ENCODE results near the gene SERINC5.
"Not testable (repeated sequence)": the region's sequence is repeated elsewhere in the genome, so short reads cannot be mapped to it uniquely, and the experiment has no call there.

SERINC5 gene

DNA sequence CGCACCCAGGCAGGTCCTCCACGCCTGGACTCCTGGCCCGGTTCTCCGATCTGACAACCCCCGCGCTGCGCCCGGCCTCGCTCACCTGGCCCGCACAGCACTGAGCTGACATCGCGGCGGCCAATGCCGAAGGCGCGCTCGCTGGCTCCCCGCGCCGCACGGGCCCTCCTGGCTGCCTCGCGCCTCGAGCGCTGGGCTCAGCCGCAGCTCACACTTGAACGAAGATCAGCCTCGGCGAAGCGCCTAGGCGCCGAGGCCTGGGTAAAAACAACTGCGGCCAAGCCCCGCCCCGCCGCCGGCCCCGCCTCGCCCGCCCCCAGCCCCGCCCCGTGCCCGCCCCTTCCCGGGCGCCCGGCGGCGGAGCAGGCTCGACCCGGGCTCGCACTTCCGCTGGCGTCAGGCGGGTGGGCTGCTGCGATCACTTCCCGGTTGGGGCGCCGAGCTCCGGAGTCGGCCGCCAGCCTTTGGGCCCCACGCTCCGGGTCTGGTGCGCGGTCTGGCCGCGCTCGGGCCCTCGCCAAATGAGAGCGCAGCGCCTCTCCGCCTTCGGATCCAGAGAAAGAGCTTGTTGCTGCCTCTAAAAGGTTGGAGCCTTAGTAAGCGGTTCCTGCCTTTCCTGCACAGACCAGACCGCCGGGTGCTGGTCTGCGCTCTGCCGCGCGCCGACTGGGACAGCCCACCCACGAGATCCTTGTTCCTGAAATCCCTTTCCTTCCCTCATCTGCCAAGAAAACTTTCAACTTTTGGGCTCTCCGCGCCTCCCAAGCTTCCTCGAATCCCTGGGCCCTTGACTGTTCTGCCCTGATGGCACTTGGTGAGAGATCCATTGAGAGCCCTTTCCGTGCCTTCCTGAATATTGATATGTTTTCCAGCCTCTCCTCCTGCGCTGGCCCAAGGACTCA lies at the start of gene SERINC5:
SERINC5 (minus strand) TSS at position 238 of the 902 bp plus-strand sequence; CDS start at position 112, 126 bp downstream.
- DNase-seq, result peak; percentile 90

DNA sequence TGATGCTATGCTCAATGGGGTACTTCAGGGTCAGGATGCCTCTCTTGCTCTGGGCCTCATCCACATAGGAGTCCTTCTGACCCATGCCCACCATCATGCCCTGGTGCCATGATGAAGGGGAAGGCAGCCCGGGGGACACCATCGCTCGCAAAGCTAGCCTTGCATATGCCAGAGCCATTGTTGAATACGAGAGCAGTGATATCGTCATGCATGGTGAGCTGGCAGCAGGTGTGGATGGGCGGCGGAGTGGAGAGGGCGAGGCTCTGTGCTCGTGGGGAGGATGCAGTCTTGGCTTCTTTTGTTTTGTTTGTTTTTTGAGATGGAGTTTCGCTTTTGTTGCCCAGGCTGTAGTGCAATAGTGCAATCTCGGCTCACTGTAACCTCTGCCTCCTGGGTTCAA lies 46.8 kb upstream of the SERINC5 start:
- no peak for DNase-seq

DNA sequence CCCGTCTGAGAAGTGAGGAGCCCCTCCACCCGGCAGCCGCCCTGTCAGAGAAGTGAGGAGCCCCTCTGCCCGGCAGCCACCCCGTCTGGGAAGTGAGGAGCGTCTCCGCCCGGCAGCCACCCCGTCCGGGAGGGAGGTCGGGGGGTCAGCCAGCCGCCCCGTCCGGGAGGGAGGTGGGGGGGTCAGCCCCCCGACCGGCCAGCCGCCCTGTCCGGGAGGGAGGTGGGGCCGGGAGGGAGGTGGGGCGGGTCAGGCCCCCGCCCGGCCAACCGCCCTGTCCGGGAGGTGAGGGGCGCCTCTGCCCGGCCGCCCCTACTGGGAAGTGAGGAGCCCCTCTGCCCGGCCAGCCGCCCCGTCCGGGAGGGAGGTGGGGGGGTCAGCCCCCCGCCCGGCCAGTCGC lies 45.5 kb upstream of the SERINC5 start:
- not testable (repeated sequence) for DNase-seq

DNA sequence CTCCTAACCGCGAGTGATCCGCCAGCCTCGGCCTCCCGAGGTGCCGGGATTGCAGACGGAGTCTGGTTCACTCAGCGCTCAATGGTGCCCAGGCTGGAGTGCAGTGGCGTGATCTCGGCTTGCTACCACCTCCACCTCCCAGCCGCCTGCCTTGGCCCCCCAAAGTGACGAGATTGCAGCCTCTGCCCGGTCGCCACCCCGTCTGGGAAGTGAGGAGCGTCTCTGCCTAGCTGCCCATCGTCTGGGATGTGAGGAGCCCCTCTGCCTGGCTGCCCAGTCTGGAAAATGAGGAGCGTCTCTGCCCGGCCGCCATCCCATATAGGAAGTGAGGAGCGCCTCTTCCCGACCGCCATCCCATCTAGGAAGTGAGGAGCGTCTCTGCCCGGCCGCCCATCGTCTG lies 44.9 kb upstream of the SERINC5 start:
- not testable (repeated sequence) for DNase-seq

DNA sequence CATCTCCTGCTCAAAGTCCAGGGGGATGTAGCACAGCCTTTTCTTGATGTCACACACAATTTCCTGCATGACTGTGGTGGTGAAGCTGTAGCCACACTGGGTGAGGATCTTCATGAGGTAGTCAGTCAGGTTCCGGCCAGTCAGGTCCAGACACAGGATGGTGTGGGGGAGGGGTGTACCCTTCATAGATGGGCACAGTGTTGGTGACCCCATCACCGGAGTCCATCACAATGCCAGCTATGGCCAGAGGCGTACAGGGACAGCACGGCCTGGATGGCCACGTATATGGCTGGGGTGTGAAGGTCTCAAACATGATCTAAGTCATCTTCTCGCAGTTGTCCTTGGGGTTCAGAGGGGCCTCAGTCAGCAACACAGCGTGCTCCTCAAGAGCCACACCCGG lies 44.3 kb upstream of the SERINC5 start:
- no peak for DNase-seq

DNA sequence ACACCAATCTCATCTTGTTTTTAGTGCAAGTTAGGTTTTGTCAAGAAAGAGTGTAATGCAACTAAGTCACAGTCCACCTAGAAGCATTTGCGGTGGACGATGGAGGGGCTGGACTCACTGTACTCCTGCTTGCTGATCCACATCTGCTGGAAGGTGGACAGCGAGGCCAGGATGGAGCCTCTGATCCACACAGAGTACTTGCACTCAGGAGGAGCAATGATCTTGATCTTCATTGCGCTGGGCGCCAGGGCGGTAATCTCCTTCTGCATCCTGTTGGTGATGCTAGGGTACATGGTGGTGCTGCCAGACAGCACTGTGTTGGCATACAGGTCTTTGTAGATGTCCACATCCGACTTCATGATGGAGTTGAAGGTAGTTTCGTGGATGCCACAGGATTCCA lies 43.8 kb upstream of the SERINC5 start:
- DNase-seq, result no peak

DNA sequence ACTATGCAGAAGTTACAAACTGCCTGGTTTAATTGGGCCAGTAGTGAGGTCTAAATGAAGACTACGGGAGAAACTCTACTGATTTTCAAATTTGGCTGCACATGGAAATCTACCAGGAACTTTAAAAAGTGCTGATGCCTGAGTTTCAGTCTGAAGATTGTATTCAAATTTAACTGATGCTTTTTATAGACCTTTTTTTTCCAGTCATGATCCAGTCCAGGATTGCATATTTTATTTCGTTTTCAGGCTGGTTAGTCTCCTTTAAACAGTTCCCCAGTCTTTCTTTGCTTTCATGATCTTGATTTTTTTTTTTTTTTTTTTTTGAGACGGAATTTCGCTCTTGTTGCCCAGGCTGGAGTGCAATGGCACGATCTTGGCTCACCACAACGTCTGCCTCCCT lies 40.3 kb upstream of the SERINC5 start:
- no peak for DNase-seq

DNA sequence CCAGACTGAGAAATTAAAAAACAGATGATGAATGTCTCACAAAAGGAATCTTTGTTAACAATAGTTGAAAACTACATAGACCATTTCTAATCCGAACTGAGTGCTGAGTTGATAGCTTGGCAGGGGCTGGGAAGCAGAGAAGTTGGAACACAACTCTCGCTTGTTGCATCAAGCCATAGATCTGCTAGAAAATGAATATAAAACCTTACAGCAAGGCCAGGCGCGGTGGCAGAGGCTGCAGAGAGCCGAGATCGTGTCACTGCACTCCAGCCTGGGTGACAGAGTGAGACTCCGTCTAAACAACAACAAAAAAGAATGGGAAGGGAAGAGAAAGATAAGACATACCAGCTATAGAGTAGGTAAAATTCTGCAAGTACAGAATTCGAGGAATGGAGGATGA lies 35.9 kb upstream of the SERINC5 start:
- DNase-seq, result no peak

DNA sequence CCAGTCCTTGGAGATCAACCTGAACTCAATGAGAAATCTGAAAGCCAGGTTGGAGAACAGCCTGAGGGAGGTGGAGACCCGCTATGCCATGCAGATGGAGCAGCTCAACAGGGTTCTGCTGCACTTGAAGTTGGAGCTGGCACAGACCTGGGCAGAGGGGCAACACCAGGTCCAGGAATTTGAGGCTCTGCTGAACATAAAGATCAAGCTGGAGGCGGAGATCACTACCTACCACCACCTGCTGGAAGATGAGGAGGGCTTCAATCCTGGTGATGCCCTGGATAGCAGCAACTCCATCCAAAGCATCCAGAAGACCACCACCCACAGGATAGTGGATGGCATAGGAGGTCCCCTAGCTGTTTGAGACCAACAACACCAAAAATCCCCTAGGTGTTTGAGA lies 33.5 kb upstream of the SERINC5 start:
- DNase-seq, result no peak

DNA sequence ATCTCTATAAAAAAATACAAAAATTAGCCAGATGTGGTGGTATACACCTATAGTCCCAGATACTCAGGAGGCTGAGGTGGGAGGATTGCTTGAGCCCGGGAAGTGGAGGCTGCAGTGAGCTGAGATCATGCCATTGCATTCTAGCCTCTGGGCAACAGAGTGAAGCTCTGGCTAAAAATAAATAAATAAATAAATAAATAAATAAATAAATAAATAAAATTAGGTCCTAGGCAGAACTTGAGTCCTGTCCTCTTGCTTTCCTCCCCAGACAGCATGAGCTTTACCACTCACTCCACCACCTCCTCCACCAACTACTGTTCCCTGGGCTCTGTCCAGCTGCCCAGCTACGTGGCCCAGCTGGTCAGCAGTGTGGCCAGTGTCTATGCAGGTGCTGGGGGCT lies 32.3 kb upstream of the SERINC5 start:
- no peak for DNase-seq

DNA sequence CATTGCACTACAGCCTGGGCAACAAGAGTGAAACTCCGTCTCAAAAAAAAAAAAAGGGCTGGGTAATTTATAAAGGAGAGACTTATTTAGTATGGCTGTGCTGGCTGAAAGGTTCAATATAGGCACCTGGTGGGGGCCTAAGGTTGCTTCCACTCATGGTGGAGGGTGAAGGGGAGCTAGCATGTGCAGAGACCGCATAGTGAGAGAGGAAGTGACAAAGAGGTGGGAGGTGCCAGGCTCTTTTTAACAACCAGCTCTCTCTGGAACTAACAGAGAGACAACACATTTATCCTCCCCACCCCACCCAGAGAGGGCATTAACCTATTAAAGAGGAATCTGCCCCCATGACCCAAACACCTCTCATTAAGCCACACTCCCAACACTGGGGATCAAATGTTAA lies 28.9 kb upstream of the SERINC5 start:
- no peak for DNase-seq

DNA sequence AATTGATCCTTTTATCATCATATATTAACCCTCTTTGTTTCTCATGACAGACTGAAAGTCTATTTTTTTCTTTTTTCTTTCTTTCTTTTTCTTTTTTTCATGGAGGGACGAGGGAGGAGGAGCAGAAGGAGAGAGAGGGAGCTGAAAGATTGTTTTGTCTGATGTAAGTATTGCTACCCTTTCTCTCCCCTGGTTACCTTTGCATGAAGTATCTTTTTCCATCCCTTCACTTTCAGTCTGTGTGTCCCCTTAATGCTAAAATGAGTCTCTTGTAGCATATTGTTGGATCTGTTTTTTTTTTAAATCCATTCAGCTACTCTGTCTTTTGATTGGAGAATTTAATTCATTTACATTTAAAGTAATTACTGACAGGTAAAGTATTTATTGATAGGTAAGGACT lies 27.5 kb upstream of the SERINC5 start:
- DNase-seq, result no peak

DNA sequence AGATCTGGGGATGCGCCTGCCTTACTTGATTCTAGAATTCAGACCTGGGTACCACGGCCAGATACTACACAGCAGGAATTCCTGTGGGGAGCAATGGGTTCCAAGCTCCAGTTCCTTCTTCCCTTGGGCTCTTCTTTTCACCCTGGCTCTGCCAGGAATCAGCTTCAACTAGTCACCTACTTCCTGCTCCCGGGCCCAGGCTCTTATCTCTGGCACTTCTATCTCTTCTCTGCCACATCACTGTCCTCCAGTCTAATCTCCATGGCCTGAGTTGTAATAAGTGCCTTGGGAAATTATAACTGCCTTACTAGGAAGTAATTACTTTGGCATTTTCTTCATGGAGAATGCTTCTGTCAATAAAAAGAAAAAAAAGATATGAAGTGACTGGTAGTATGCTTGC lies 26.2 kb upstream of the SERINC5 start:
- no peak for DNase-seq

DNA sequence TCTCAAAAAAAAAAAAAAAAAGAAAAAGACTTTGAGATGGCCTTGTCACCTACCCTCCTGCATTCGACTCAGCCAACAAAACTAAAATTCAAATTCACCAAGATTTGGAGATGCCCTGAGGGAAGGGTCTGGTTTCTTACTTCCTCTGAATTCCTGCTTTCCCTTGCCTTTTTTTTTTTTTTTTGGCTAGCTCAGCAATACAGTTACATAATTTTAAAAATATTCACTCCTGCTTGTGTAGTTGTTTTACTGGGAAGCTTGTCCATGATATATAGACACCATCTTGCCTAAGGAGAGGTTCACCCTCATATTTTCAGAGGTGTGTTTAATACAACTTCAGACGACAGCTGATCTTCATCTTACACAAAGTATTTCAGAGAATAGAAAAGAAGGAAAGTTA lies 21.3 kb upstream of the SERINC5 start:
- DNase-seq, result no peak

DNA sequence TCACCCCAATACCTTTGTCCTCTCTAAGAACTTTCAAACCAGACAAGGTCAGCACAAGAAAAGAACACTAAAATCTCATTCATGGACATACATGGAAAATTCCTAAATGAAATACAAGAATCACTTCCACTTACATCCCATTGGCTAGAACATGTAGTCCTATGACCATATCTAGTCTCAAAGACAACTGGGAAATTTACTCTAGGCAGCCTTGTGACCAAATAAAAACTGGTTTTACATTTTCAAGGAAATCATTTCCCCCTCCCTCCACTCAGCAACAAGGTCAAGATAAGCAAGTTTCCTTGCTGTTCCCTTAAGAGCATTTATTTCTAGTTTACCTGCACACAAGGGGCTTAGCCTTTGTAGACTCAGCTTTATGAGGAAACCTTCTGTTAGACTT lies 20.3 kb upstream of the SERINC5 start:
- no peak for DNase-seq

DNA sequence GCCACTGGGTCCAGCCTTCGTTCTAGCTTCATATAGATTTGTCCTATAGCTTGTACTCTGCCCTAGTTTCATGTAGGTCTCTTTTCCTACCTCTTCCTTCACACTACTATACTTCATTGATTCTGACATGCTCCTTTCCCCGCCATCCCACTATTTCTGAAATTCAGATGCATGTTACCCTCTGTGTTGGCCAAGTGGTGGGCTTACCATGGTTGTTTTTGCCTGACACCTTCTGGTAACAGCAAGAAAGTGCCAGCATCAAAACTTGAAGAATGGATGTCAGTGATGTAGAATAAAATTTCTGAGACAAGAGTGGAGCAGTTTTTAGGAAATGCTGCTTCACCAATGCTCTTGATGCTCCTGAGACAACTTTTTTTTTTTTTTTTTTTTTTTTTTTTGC lies 19.5 kb upstream of the SERINC5 start:
- DNase-seq, result no peak

DNA sequence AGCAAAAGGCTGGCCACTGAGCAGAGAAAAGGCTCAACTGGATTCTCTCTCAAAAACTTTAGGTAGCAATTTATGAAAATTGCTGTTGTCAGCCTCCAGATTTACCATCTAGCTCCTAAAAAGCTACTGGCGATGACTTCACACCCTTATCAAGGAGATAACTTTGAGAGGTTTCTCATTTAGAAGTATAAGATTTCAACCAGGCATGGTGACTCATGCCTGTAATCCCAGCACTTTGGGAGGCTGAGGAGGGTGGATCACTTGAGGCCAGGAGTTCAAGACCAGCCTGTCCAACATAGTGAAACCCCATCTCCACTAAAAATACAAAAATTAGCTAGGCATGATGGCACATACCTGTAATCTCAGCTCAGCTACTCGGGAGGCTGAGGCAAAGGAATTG lies 14.7 kb upstream of the SERINC5 start:
- not testable (repeated sequence) for DNase-seq

DNA sequence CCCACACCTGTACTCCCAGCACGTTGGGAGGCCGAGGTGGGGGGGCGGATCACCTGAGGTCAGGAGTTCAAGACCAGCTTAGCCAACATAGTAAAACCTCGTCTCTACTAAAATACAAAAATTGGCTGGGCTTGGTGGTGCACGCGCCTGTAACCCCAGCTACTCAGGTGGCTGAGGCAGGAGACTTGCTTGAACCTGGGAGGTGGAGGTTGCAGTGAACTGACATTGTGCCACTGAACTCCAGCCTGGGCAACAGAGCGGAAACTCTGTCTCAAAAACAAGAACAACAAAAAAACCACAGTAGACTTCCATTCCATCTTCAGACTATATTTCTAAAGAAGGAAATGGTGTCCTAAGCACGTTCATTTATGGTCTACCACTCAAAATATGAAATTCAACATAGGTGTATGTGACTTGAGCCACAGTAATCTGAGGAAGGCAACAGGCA lies 14.2 kb upstream of the SERINC5 start:
- DNase-seq, result no peak

DNA sequence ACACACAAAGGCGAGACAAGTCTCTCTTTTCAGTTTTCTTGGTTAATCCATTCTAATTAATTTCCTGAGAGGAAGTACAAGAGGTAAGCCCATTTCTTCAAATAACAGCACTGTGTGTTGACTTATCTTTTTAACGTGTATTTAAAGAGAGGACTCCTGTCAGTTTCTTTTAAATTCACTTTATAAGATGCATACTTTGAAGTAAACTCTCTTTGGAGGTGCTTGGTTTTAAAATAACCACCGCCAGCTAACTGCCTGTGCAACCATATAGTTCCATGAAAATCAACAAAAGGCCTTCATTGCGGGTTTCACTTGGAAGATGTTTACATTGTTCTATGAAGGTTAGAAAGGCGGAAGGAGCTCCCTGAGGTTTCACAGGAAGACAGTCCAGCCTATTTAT lies 13.1 kb upstream of the SERINC5 start:
- DNase-seq, result no peak

DNA sequence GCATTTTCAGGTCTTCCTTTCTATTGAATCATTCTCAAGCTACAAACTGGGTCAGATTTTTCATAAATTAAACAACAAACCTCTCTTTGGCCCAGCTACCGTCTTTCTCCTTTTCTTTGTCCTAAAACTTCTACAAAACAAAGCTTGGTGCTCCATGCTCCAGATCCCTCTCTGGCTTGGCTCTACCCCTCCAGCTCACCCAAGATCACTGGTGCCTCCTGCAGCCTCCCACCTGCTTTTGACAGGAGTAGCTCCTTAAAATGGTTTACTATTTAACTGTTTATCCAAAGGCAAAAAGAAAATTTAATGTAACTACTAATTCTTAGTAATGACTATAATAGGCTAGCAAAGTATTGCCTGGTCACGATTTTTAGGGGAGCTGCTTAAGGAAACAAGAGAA lies 10.7 kb upstream of the SERINC5 start:
- no peak for DNase-seq

DNA sequence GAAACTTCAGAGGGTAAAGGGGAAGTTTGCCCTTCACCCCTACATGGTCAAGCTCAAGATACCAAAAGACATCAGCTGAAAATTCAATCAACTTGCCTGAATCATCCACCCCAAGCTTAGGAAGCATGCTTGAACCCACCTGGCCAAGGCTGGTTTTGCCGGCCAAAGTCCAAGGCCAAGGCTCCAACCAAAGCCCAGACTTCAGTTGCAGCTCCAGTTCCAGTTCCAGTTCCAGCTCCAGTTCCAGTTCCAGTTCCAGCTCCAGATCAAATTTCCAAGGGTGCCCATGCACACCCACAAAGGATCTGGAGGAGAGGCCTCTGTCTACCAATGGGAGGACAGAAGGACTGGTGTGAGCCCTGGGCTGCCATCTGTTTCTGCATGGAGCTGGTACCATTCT lies 4.6 kb upstream of the SERINC5 start:
- DNase-seq, result no peak

DNA sequence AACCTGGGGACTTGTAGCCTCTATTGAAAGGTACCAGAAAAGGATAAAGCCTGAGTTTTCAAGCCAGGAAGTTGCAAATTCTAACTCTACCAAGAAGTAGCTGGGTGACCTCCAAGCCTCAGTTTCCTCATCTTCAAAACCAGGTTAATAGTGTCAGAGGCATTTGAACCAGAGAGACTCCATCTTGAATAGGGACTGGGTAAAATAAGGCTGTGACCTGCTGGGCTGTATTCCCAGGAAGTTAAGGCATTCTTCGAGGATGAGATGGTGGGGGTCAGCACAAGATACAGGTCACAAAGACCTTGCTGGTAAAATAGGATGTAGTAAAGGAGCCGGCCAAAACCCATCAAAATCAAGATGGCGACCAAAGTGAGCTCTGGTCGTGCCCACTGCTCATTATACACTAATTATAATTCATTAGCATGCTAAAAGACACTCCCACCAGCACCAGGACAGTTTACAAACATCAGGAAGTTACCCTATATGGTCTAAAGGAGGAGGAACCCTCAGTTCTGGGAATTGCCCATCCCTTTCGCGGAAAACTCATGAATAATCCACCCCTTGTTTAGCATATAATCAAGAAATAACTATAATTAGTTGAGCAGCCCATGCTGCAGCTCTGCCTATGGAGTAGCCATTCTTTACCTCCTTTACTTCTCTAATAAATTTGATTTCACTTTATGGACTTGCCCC lies 3.8 kb upstream of the SERINC5 start:
- DNase-seq, result no peak

DNA sequence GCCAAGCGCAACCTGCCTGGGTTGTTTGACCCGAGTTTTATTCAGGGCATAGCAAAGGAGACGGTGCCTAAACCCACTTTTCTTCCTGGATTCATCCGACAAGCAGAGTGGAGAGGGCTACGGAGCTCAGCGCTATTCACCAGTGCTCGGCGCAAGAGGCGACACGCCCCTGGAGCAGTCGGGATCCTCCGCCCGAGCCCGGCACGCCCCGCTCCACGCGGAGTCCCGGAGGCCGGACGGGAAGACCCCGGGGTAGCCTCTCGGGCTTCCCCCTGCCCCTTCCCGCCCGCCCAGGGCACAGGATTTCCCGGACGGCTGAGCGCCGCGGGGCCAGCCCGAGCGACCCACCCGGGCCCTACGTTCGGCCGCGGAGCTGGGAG lies 427 bp downstream of the SERINC5 start:
- DNase-seq, result peak; percentile 58

DNA sequence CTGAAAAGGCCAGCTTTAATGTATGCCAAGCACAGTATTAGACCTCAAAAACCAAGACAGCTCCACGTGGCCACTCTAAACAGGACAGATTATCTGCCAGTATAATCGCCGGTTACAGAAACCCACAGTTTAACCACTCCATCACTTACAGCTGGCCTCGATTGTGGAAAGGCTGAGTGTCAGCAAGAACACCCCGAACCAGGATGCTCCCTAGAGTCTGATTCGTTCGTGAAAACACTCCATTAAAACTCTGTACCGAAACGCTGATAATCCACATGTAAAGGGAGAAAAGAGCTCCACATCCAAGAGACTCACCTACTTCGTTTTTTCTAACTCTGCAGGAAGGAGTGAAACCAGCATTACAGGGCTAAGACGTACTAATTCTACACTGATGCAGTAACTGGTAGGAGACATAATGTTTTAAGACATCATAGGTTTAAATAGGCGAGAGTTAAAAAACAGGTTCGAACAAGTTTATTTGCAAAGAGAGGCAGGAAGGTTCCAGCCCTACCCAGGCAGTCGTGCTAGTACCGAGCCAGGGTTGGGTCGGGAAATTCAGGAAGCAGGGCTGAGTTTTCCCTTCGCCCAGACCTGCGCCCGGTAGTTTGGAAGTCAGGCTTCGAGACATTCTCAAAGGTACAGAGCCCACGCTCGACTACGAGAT lies 949 bp downstream of the SERINC5 start:
- peak; percentile 76 for DNase-seq
